Activated CD4-positive, alpha-beta T cell treated with anti-CD3 and anti-CD28 coated beads for 36 hours (primary cell): ENCODE results near the gene GNLY. TPM values are rescaled to one million over a fixed set of nuclear protein-coding genes. Genes with fewer than 3 reads are reported as not detected.

Experiments
- ATAC-seq: fragments of 200-7000 bp; cut with Tn5 transposase; one replicate; pipeline ENCODE4 v1.10.0; 2021; ENCODE audit warnings: mild to moderate bottlenecking, moderate library complexity
- CTCF ChIA-PET: fragments of 350-600 bp; sonication (Branson Sonifier 250); formaldehyde crosslinking; loops from one replicate; lab custom pipeline; 2021; ENCODE audit warnings: antibody characterized with exemption; lab: Charles Lee
- POLR2A ChIA-PET: fragments of 350-600 bp; sonication (Branson Sonifier 250); formaldehyde crosslinking; loops from one replicate; lab custom pipeline; 2021; ENCODE audit warnings: antibody characterized with exemption, inconsistent platforms; lab: Charles Lee
- DNase-seq: peaks from one replicate; pipeline ENCODE4 v3.0.0-alpha.2; 2020
- H3K27ac Mint-ChIP-seq: one replicate; pipeline ENCODE4 v1.8.0; 2021; ENCODE audit warnings: mixed read lengths
- H3K27me3 Mint-ChIP-seq: one replicate; pipeline ENCODE4 v1.8.0; 2021; ENCODE audit warnings: mixed read lengths
- H3K36me3 Mint-ChIP-seq: one replicate; pipeline ENCODE4 v1.8.0; 2021; ENCODE audit warnings: low read depth, mixed read lengths
- H3K4me1 Mint-ChIP-seq: one replicate; pipeline ENCODE4 v1.8.0; 2021; ENCODE audit warnings: mixed read lengths
- H3K4me3 Mint-ChIP-seq: one replicate; pipeline ENCODE4 v1.8.0; 2021; ENCODE audit warnings: mild to moderate bottlenecking, moderate library complexity, mixed read lengths
- H3K9me3 Mint-ChIP-seq: one replicate; pipeline ENCODE4 v1.8.0; 2021; ENCODE audit warnings: low read depth, mixed read lengths
- intact Hi-C, 2 experiments: fragments of 100-400 bp; cut with DNase I in 1 of 2; cut with micrococcal nuclease in 1 of 2; formaldehyde crosslinking; loops; one replicate each; pipeline versions ENCODE4 v1.14.2 to v1.15.1; 2022 to 2024; cut with DNase I, micrococcal nuclease
- total RNA-seq, 2 experiments: library from RNA; stranded (reverse); gene quantifications; one replicate each; pipeline ENCODE4 v1.2.3, GENCODE V29; 2021

Gene GNLY
- total RNA-seq, 2 experiments from 2014 or later: 18.9 to 21.6 TPM

DNA sequence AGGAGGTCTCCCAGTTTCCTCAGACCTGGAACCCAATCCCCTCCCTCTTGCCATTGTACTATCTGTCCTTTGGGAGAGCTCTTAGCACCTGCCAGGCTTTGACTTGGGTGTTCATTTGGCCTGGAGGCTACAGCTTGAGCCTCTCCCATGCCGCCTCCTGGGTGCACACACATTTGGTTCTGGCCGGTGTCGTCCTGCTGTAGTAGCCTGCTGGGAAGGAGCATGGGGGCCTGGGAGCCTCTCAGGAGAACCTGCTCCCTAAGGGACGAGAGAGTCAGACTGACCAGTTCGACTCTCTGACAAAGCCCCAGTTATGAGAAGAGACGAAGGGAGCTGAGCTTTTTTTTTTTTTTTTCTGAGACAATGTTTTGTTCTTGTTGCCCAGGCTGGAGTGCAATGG, 18.7 kb upstream of the GNLY start:
- DNase-seq (no peak), ATAC-seq (no peak)
- Mint-ChIP-seq H3K36me3 (no peaks in the 10 kb centered on the region), H3K9me3 (no peaks in the 10 kb centered on the region), H3K4me3 (no peak overlapping the region), H3K4me1 (no peaks in the 10 kb centered on the region), H3K27me3 (peaks cover 2% of the 10 kb centered on the region), H3K27ac (no peak overlapping the region)
- CTCF ChIA-PET: interaction anchor here (0.7 to 1.5 kb wide), 5 partner anchors 22 to 861 kb away, joined by 4 to 5 read pairs (median 4); no protein-coding TSS in a partner anchor
- intact Hi-C loops: loop anchor here in 1 of 2 experiments (5.0 kb wide), 1 partner anchor 137 kb away; no protein-coding TSS in a partner anchor
- POLR2A ChIA-PET: interaction anchor here (0.7 kb wide), 1 partner anchor 31 kb away, joined by 3 read pairs; no protein-coding TSS in a partner anchor

DNA sequence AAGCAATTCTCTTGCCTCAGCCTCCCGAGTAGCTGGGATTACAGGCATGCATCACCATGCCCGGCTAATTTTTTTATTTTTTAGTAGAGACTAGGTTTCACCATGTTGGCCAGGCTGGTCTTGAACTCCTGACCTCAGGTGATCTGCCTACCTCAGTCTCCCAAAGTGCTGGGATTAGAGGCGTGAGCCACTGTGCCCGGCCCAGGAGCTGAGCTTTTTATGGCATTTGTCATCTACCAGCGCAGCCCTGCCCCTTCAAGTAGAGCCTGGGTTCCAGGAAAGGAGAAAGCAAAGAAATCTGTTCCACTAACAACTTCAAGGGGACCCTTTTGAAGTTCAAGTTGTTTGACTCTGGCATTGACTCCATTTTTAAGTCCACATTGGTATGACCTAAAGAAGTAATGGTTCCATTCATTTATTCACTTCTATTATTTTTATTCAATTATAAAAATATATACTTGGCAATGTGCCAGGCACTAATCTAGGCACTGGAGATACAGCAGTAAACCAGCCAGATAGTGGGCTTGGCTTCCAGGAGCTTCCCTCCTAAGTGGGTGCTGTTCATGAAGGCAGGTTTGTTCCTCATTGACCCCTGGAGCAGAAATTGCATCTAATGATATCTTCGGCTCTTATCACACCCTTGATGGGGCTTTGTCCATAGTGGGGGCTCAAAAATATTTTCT, 18.2 kb upstream of the GNLY start:
- H3K36me3 Mint-ChIP-seq: no peaks in the 10 kb centered on the region
- H3K4me1 Mint-ChIP-seq: no peaks in the 10 kb centered on the region
- H3K27me3 Mint-ChIP-seq: peaks cover 2% of the 10 kb centered on the region
- DNase-seq (no peak), ATAC-seq (no peak)
- H3K27ac Mint-ChIP-seq: no peak overlapping the region
- ChIA-PET POLR2A (interaction anchor here (0.7 kb wide), 1 partner anchor 31 kb away, joined by 3 read pairs; no protein-coding TSS in a partner anchor), CTCF (interaction anchor here (0.9 to 1.5 kb wide), 8 partner anchors 9 to 138 kb away, joined by 3 to 5 read pairs (median 4); no protein-coding TSS in a partner anchor)
- no peaks in the 10 kb centered on the region for H3K9me3 Mint-ChIP-seq
- intact Hi-C loops: loop anchor here in 1 of 2 experiments (5.0 kb wide), 1 partner anchor 136 kb away; no protein-coding TSS in a partner anchor
- H3K4me3 Mint-ChIP-seq: no peak overlapping the region

DNA sequence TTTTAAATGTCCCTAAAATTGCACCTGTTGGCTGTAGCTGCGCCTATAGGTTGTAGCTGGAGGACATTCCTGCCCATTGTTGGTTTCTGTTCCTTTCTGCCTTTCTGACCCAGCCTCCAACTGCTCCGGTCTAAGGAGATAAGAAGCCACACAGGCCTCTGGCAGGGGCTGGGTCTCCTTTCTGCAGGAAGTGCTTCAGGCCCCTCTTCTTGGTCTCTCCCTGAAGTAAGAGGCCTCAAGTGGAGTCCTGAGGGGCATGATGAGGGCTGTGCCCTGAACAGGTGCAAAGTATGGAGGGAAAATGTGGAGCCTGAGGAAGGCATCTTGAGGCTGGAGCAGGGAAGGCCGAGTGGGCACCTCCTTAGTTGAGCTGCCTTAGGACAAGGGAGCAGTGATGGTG, 15.8 kb upstream of the GNLY start:
- intact Hi-C loops: loop anchor here in 1 of 2 experiments (5.0 kb wide), 1 partner anchor 134 kb away; no protein-coding TSS in a partner anchor
- CTCF ChIA-PET: interaction anchor here (0.7 to 4.3 kb wide), 6 partner anchors 14 to 142 kb away, joined by 3 to 51 read pairs (median 5); partner anchors contain the start of gene GNLY

DNA sequence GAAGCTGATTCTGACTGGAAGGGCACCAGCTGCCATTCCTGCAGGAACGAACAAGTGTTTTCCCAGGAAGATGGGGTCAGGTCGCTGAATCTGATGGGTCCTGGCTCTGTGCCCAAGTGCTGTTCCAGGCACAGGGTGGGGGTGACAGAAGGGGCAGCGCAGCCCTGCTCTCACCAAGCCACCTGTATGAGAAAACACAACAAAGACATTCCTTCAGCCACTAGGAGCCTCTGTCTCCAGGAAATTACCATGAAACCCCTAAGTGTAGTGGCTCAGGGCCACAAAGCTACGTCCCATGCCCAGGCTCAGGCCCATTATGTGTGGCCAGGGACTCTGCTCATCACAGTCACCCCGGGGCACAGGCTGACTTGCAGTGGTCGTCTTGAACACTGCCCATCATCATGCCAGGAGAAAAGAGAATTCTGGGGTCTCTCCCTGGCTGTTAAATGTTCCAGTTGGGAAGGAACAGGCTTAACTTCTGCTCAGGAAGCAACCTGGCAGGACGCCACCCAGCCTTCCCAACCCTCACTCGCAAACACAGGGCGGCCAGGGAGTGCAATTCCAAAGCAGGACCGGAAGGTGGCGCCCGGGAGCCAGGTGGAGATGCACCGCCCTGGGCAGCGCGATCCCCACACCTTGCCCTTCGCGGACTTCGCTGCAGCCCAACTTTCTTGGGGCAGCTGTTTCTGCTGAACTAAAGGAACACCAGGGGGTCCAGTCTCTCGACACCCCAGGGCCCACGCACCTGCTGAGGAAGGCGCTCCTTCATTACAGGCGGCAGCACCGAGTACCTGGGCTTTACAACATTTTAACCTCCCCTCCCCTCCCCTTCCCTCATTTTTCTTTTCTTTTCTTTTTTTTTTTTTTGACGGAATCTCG, 15.1 kb upstream of the GNLY start:
- no peaks in the 10 kb centered on the region for H3K4me1 Mint-ChIP-seq
- DNase-seq (peak; percentile 85), ATAC-seq (peak; percentile 96)
- no peaks in the 10 kb centered on the region for H3K9me3 Mint-ChIP-seq
- CTCF ChIA-PET: interaction anchor here (0.6 to 4.3 kb wide), 12 partner anchors 8 to 142 kb away, joined by 3 to 51 read pairs (median 4); partner anchors contain the start of gene GNLY
- H3K27me3 Mint-ChIP-seq: peaks cover 2% of the 10 kb centered on the region
- H3K27ac Mint-ChIP-seq: no peak overlapping the region
- H3K4me3 Mint-ChIP-seq: no peak overlapping the region
- H3K36me3 Mint-ChIP-seq: no peaks in the 10 kb centered on the region
- intact Hi-C loops: loop anchor here (1.0 to 5.0 kb wide), 3 partner anchors 28 to 135 kb away; no protein-coding TSS in a partner anchor
- POLR2A ChIA-PET: no interaction called here

More for the DNA sequence above, 15.8 kb upstream of the GNLY start:
- no peak for DNase-seq
- Mint-ChIP-seq H3K4me1 (no peaks in the 10 kb centered on the region), H3K36me3 (no peaks in the 10 kb centered on the region), H3K4me3 (no peak overlapping the region), H3K27ac (no peak overlapping the region), H3K27me3 (peaks cover 2% of the 10 kb centered on the region), H3K9me3 (no peaks in the 10 kb centered on the region)
- ATAC-seq: no peak
- POLR2A ChIA-PET: no interaction called here

DNA sequence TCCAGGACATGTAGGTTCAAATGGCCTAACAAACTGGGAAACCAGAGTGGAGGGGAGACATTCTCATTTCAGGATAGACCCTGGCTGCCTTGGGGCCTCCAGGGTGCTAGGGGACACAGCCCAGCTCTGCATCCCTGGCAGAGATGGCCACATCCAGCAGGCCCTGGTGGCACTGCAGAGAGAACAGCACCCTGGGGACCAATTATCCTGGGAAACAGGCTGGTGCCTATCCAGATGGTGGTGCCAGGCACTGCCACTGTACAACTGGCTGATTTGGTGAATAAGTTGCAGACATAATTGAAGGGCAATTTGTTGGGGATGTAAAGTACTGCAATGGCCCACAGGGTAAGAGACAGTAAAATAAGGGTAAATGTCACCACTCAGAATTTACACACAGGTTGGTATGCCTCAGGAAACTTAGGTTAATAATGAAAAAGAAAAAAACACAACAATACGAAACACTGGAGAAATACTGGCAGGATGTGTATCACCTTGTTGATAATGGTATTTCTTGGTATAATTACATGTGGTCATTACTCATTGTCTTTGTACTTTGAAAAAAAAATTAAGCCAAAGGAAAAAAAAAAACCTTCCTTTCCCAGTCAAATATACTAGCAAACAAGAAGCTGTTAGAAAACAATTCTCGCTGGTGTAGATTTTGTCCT, 13.3 kb upstream of the GNLY start:
- peaks cover 2% of the 10 kb centered on the region for H3K27me3 Mint-ChIP-seq
- no peaks in the 10 kb centered on the region for H3K9me3 Mint-ChIP-seq
- H3K4me3 Mint-ChIP-seq: no peak overlapping the region
- peak overlapping the region; percentile 38 for H3K27ac Mint-ChIP-seq
- DNase-seq (no peak), ATAC-seq (peak; percentile 48)
- POLR2A ChIA-PET: no interaction called here
- CTCF ChIA-PET: interaction anchor here (0.7 to 4.3 kb wide), 5 partner anchors 10 to 75 kb away, joined by 3 to 51 read pairs (median 4); partner anchors contain the start of gene GNLY
- intact Hi-C loops: no loop called here
- H3K36me3 Mint-ChIP-seq: no peaks in the 10 kb centered on the region
- no peaks in the 10 kb centered on the region for H3K4me1 Mint-ChIP-seq

DNA sequence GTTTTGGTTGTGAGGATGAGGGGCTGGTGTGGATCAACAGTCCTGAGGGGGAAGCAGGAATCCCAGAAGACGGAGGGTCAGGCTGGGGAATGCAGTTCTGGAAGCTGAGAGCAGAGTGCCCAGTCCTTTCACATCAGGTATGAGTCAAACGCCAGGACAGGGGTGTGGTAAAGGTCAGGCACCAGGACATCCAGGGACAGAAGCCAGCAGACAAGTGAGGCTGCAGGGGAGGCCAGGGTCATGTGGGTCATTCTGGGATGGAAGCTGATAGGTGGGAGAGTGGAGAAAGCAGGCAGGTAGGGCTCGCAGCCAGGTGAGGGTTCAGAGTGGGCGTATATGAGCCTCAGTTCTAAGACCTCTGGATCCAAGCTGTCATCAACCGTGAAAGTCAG, 12.8 kb upstream of the GNLY start:
- H3K4me3 Mint-ChIP-seq: no peak overlapping the region

DNA sequence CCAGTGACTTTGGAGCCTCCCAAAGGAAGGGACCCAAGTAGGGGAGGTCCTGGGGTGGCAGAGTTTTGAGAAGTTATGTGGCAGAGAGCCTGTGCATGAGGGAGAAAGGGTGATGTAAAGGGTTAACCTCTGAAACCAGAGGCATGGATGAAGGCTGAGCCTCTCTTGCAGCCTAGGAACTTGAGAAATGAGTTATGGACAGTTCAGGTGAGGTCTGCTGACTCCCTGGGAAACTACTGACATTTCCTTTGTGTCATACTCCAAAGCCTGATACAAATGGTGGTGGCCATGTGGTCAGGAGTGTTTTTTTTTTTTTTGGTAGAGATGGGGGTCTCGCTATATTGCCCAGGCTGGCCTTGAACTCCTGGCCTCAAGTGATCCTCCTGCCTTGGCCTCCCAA, 12.4 kb upstream of the GNLY start:
- ChIA-PET POLR2A (no interaction called here), CTCF (interaction anchor here (0.7 to 4.3 kb wide), 3 partner anchors 11 to 47 kb away, joined by 4 to 51 read pairs (median 4); no protein-coding TSS in a partner anchor)
- no peak for DNase-seq
- no peak for ATAC-seq
- no peaks in the 10 kb centered on the region for H3K36me3 Mint-ChIP-seq
- peaks cover 2% of the 10 kb centered on the region for H3K27me3 Mint-ChIP-seq
- H3K27ac Mint-ChIP-seq: no peak overlapping the region
- H3K4me1 Mint-ChIP-seq: no peaks in the 10 kb centered on the region
- intact Hi-C loops: no loop called here
- H3K9me3 Mint-ChIP-seq: no peaks in the 10 kb centered on the region
- no peak overlapping the region for H3K4me3 Mint-ChIP-seq

More for the DNA sequence above, 12.8 kb upstream of the GNLY start:
- no peaks in the 10 kb centered on the region for H3K36me3 Mint-ChIP-seq
- DNase-seq (no peak), ATAC-seq (no peak)
- peaks cover 2% of the 10 kb centered on the region for H3K27me3 Mint-ChIP-seq
- intact Hi-C loops: no loop called here
- ChIA-PET POLR2A (no interaction called here), CTCF (interaction anchor here (0.7 to 4.3 kb wide), 2 partner anchors 10 to 25 kb away, joined by 4 to 51 read pairs; no protein-coding TSS in a partner anchor)
- H3K27ac Mint-ChIP-seq: peak overlapping the region; percentile 38
- H3K9me3 Mint-ChIP-seq: no peaks in the 10 kb centered on the region
- no peaks in the 10 kb centered on the region for H3K4me1 Mint-ChIP-seq

DNA sequence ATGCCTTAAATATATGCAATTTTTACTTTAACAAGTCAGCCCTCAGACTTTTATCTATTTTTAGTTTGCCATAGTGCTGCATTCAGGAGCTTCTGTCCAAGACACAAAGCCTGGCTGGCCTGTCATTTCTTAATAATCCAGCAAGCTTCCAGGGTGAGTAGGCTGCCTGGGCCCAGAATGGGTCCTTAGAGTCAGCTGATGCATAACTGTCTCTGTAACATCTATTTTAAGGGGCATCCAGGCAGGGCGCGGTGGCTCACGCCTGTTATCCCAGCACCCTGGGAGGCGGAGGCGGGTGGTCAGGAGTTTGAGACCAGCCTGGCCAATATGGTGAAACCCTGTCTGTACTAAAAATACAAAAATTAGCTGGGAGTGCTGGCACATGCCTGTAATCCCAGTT, 11.8 kb upstream of the GNLY start:
- no peaks in the 10 kb centered on the region for H3K36me3 Mint-ChIP-seq
- POLR2A ChIA-PET: no interaction called here
- no peaks in the 10 kb centered on the region for H3K4me1 Mint-ChIP-seq
- H3K27ac Mint-ChIP-seq: no peak overlapping the region
- CTCF ChIA-PET: interaction anchor here (1.0 kb wide), 1 partner anchor 46 kb away, joined by 4 read pairs; no protein-coding TSS in a partner anchor
- no peak overlapping the region for H3K4me3 Mint-ChIP-seq
- DNase-seq (no peak), ATAC-seq (no peak)
- peaks cover 2% of the 10 kb centered on the region for H3K27me3 Mint-ChIP-seq
- H3K9me3 Mint-ChIP-seq: no peaks in the 10 kb centered on the region
- intact Hi-C loops: no loop called here

DNA sequence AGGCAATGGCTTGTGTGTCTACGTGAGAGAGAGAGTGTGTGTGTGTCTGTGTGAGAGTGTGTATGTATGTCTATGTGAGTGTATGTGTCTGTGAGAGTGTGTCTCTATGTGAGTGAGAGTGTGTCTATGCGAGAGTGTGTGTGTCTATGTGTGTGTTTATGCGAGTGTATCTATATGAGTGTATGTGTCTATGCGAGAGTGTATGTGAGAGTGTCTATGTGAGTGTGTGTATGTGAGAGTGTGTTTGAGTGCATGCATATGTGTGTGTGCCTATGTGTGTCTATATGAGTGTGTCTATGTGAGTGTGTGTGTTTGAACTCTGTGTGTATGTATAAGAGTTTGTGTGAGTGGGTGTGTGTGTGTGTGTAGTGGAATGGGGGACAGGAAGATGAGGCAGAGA, 9.8 kb upstream of the GNLY start:
- no peak for DNase-seq
- intact Hi-C loops: no loop called here
- peaks cover 2% of the 10 kb centered on the region for H3K27me3 Mint-ChIP-seq
- ATAC-seq: no peak
- CTCF ChIA-PET: interaction anchor here (0.7 to 3.9 kb wide), 4 partner anchors 10 to 23 kb away, joined by 3 to 21 read pairs (median 4); no protein-coding TSS in a partner anchor
- H3K4me1 Mint-ChIP-seq: no peaks in the 10 kb centered on the region
- POLR2A ChIA-PET: no interaction called here
- no peak overlapping the region for H3K4me3 Mint-ChIP-seq
- H3K9me3 Mint-ChIP-seq: no peaks in the 10 kb centered on the region
- H3K36me3 Mint-ChIP-seq: no peaks in the 10 kb centered on the region
- H3K27ac Mint-ChIP-seq: no peak overlapping the region

DNA sequence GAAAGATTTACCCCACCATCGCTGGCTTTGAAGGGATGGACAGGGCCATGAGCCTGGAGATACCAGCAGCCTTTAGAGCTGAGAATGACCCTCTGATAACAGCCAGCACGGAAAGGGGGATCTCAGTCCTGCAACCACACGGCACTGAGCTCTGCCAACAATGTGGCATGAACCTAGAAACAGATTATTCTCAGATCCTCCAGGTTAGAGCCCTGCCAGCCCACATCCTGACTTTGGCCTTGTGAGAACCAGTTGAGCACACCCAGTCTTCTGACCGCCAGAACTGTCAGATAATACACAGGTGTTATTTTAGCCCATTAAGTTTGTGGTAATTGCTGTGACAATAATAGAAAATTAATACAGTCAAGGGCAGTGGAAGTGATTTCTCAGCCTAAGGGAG, 9.4 kb upstream of the GNLY start:
- ATAC-seq: no peak
- intact Hi-C loops: no loop called here
- POLR2A ChIA-PET: no interaction called here

More for the DNA sequence above, 9.4 kb upstream of the GNLY start:
- no peak overlapping the region for H3K27ac Mint-ChIP-seq
- no peaks in the 10 kb centered on the region for H3K36me3 Mint-ChIP-seq
- peaks cover 2% of the 10 kb centered on the region for H3K27me3 Mint-ChIP-seq
- H3K4me3 Mint-ChIP-seq: no peak overlapping the region
- H3K9me3 Mint-ChIP-seq: no peaks in the 10 kb centered on the region
- H3K4me1 Mint-ChIP-seq: no peaks in the 10 kb centered on the region
- DNase-seq: no peak
- CTCF ChIA-PET: interaction anchor here (0.7 to 3.9 kb wide), 3 partner anchors 10 to 23 kb away, joined by 4 to 21 read pairs (median 5); no protein-coding TSS in a partner anchor
